NCI-H1930 (cell line): Measurements from ENCODE around the gene TBX18.

Source experiments
- DNase-seq, 2 experiments: peaks; one replicate each; lab custom pipeline; 2025; lab: John Stamatoyannopoulos, UW

Gene TBX18

DNA sequence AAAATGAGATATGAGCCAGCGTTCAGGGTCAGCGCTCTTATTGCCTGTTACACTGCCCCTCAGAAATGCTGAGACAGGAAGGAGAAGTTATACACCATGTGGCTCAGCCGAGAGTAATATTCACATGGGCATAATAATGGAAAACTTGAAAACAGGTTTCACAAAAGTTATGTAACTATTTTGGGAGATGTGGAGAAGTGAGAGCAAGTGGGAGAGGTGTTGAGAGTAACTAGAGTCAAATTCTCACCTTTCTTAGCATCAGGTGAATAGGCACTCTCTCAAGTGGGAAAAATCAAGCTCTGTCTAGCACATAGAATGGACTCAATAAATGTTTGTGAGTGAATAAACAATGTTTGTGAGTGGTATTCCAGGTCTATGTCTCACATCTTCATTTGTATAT, 94.5 kb downstream of the TBX18 start:
- DNase-seq: no peak

DNA sequence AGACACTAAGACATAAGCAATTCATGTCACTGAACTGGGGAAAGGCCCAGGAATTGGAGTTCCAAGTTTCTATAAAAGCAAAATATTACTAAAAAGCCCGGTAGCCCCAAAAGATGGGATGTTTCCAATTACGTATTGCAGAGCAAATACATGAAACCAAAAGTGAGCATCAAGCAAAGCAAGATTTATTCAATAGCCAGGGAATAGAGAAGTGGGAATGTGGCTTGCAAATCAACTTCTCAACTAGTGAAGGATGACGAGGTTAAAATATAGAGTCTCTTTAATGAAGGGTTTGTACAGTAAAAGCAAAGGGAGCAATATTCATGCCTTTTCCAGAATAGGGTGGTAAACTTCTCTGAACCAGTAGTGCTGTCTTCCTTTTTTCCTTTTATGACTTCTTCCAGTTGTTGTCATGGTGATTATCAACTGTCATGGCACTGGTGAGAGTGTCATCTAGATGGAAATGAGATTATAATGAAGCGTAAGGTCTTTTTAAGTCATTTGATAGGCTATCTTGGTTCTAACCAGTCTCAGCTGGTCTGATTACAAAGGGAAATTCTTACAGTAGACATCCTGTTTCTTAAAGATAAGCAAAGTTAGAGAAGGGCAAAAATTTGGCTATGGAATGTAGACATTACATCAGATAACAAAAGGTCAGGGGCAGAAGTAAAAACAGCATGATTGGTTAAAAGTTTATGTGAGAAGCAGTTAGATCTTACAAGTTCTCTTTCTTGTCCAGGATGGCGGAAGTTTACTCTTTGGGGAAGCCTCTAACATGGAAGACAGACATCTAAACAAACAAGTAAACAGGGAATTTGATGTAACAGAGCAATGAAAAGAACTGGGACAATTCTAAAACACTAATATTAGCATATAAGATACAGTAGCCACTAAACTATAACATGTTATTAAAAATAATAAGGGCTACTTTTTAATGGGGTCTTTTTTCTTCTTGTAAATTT, 96.9 kb downstream of the TBX18 start:
- no peak for DNase-seq

DNA sequence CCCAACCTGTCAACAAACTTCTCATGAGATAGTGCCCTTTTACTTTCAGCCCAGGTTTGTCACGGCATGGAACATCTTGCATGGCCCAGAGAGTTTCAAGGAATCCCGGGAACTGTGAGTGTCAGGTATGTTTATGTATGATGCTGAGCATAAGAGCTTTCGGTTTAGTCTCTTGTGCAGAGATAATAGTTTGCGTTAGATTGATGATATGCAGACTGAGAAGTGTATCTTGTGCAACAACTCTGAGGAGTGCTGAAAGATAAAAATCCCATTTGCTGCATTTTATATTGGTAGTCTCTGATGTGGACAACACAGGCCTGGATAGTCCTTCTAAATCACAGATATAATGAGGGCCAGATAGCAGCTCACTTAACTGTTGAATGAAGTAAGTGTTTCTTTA, 99.0 kb downstream of the TBX18 start:
- no peak for DNase-seq

DNA sequence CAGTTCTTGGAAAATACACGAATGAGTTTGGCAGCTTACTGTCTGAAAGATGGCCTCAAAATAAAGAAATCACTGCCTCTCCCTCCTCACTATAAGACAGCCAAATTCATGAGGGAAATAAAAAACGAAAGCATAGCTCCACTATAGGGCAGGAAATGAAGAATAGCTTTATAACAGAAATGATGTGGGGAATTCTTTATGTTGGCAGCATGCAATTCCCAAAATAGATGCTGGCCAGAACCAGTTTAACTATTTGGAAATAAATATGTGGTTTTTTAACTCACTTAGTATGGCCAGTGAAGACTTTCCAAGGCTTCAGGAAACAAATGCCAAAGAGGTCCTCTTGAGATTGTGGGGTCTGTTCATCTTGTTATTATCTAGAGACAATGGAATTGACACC, 100.5 kb downstream of the TBX18 start:
- no peak for DNase-seq

GRCh38 chr6:84657486-84657885, 106.9 kb downstream of the TBX18 start:
- DNase-seq: no peak

DNA sequence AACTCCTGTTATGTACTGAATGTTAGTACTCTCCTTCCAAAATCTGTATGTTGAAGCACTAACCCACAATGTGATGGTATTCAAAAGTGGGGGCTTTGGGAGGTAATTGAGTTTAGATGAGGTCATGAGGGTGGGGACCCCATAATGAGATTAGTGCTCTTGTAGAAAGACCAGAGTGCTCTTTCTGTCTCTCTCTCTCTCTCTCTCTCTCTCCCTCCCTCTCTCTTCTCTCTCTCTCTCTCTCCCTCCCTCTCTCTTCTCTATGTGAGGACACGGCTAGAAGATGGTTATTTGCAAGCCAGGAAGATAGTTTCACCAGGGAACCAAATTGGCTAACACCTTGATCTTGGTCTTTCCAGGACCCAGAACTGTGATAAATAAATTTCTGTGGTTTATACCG, 107.4 kb downstream of the TBX18 start:
- no peak for DNase-seq

DNA sequence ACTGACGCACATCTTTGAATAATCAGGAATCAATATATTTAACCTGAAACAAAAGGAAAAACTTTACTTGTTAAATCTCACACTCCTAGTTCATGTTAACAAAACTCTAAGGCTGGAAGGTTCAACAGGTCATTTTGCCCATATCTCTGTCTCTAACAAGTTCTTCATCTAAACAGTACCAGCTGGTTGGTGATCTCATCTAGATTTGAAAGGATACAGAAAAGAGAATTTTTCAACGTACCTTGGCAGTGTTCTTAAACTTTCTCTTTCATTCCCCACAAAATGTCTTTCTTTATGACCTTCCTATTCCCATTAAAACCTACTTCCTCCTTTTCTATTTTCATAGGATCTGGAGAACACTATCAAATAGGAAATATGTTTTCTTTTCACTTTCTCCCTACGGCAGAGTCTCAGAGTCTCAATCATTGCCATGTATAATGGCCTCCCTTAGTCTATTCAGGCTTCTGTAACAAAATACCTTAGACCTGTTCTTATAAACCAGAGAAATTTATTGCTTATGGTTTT, 111.3 kb downstream of the TBX18 start:
- DNase-seq: no peak

DNA sequence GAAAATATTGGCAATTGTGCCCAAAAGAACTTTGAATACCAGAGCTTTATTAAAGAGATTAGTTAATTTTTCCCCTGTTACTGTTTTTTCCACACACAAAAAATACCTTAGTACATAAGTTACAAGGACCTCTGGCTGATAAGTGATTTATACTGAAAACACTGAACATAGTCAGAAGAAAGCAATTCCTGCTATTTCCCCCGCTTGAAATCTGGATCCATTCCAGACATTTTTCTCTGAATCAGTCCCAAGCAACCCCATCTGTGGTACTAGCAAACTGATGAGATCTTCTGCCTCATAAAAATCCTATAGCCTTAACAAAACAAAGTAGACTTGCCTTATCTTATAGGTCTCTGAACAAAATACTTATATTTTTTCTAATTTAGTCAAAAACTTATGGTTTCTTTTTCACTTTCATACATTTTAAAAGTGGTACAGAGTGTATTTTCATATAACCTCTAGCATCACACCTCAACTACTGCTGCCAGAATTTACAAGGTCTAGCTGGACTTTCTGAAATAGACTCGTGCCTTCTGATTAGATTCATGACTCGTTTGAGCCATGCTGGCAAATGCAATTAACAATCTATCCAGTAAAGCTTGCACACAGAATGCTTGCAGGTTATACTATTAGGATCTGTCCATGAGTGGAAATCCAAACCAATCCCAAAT, 111.9 kb downstream of the TBX18 start:
- DNase-seq: no peak

DNA sequence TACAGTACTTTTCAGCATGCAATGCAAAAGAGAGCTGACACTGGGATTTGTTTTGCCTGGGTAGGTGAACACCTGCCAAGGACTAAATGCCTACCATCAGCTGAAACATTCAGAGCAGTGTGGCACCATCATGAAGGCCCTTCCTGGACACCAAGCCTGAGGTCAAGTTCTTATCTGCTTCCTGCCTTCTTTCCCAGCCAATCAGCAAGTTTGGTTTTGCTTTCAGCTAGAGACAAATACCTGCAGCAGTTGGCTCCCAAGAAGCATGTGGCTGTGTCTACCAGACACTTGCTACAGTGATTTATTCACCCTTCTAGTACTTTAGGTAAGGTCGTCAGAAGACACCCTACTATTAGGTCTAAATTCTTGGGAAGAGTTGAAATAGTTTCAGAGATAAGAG, 112.8 kb downstream of the TBX18 start:
- DNase-seq: no peak

GRCh38 chr6:84648444-84648843, 116.0 kb downstream of the TBX18 start:
- DNase-seq: no peak

DNA sequence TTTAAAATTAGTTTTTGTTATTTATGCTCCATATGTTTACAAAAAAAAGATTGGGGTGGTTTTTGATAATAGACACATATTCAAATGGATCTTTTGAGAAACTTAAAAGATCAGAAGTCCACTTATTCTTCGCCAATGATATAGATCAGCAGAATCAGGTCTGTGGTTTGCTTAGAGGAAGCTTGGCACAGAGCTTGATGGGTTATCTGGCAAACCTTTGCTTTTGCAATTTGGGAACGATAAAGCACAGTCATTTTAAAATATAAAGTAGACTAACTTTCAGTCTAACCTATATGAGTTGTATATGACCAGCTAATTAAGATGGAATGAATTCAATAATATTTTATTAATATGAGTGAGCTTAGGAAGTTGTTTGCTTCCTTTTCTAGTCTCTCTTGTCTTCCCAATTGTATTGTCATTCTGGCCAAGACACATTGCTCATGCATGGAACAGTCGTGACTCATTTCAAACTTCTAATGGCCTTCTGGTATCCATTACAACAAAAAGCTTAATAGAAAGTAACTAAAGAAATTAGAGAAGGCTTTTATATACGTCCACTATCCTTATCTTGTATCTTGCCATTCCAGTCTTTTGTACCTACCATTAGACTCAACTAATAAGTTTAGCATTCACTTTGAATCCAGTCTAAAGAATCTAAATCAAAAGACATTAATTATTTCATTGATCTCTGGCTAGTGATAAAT, 118.7 kb downstream of the TBX18 start:
- no peak for DNase-seq

DNA sequence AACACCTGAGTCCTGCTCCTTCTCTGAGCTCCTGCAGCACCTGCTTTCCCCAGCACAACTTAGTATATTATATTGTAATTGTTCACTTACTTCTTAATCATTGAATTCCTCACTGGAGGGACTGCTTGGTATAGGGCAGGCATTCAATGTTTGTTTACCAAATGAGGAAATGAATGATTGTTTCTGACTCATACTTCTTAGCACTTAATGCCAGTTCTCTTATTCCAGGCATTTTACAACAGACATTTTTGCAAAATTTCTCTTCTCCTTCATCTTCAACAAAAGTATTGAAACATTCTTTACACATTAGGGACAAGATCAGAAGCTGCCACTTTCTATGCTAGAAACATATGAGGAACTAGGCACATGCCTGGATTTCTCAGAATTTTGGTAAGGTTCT, 119.4 kb downstream of the TBX18 start:
- no peak for DNase-seq

GRCh38 chr6:84643778-84644177, 120.6 kb downstream of the TBX18 start:
- DNase-seq: no peak

- no peak for DNase-seq
Measured at GRCh38 chr6:84641076-84641475, 123.3 kb downstream of the TBX18 start.

GRCh38 chr6:84639396-84639795, 125.0 kb downstream of the TBX18 start:
- no peak for DNase-seq

GRCh38 chr6:84638286-84638685, 126.1 kb downstream of the TBX18 start:
- DNase-seq: no peak
